Cardiac fibroblast (primary cell): ENCODE measurements around the gene OR2K2.
"Not testable (repeated sequence)": the region's sequence is repeated elsewhere in the genome, so short reads cannot be mapped to it uniquely, and the experiment has no call there.

Source experiments
- DNase-seq, 2 donors: peaks; one replicate each; pipeline versions ENCODE4 v3.0.0 to v3.0.0-alpha.2; 2010; ENCODE audit warnings: low read depth in 2 of 2
- H3K4me3 ChIP-seq, 2 donors: replicated peaks in 1 of 2; 1 replicate in 1 of 2; 2 replicates in 1 of 2; pipeline ENCODE4 v1.5.1; 2011; ENCODE audit warnings: low read depth in 2 of 2, low read length in 2 of 2, mild to moderate bottlenecking in 2 of 2, moderate library complexity in 1 of 2
- TF ChIP-seq, protein P1 (sequence below): IDR thresholded peaks from one replicate; pipeline ENCODE4 v1.5.1; 2011; ENCODE audit warnings: low read depth, mild to moderate bottlenecking, low read length, inconsistent platforms

OR2K2 gene

GRCh38 chr9:111298111-111298510 is 31.9 kb downstream of the OR2K2 start:
- TF ChIP-seq, protein P1, sequence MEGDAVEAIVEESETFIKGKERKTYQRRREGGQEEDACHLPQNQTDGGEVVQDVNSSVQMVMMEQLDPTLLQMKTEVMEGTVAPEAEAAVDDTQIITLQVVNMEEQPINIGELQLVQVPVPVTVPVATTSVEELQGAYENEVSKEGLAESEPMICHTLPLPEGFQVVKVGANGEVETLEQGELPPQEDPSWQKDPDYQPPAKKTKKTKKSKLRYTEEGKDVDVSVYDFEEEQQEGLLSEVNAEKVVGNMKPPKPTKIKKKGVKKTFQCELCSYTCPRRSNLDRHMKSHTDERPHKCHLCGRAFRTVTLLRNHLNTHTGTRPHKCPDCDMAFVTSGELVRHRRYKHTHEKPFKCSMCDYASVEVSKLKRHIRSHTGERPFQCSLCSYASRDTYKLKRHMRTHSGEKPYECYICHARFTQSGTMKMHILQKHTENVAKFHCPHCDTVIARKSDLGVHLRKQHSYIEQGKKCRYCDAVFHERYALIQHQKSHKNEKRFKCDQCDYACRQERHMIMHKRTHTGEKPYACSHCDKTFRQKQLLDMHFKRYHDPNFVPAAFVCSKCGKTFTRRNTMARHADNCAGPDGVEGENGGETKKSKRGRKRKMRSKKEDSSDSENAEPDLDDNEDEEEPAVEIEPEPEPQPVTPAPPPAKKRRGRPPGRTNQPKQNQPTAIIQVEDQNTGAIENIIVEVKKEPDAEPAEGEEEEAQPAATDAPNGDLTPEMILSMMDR: no peak
- DNase-seq: peak in 1 of 2 donors; percentile 21
- no peak overlapping the region for H3K4me3 ChIP-seq

DNA sequence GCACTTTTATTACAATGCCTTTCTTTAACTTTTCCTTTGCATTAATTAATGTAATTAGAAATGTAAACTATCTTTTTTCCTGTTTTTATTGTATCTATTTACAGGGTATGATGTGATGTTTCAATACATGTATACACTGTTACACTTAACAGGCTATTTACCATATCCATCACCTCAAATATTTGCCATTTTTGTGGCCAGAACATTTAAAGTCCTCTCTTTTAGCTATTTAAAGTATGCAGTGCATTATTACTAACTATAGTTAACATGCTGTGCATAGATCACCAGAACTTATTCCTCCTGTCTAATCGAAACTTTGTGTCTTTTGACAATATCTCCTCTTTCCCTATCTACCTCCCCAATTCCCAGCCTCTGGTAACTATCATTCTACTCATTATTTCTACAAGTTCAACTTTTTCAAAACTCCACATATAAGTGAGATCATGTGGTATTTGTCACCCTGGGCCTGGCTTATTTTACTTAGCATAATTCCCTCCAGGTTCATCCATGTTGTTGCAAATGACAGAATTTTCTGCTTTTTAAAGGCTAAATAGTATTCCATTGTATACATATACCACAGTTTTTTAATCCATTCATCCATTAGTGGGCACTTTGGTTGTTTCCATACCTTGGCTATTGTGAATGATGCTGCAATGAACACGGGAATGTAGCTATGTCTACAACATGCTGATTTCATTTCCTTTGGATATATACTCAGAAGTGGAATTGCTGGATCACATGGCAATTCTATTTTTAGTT is 32.8 kb downstream of the OR2K2 start:
- peak in 1 of 2 donors; percentile 28 for DNase-seq
- TF ChIP-seq, protein P1: no peak
- H3K4me3 ChIP-seq: no peak overlapping the region

DNA sequence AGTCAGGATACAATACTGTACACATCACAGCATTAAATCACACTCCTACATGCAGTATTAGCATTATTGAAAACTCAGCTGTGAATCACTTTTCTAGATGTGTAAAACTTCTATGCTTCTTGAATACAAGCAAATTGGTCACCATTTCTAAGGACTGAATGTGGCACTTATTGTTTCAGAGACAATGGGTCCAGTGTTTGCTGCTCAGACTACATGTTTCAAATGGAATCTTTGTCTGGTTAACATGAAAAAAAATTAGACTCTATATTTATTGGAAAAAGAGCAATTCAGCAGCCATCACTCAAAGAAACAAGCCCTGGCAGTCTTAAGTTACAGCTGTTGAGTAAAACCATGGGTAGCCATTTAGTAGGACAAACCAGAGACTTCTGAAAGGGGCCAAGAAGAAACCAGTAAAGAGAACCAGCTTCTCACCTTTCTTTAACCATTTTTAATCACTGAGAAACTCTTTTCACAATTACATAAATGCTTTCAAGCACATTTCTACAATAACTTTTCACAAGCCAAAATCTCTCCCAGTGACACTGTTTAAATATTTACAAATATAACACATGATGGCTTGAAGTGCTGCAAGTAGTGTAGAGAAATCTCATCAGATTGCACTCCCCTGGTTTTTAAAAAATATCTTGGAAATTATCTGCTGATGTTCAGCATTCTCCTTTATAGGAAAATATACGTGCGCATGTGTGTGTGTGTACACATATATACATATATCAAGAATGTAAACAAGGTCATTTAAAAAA is 35.2 kb downstream of the OR2K2 start:
- TF ChIP-seq, protein P1: no peak
- DNase-seq: no peak
- H3K4me3 ChIP-seq: no peak overlapping the region

- DNase-seq: peak; percentile 56 to 75
- TF ChIP-seq, protein P1: no peak
- no peak overlapping the region for H3K4me3 ChIP-seq
Measured at GRCh38 chr9:111287127-111287526, 42.9 kb downstream of the OR2K2 start.

GRCh38 chr9:111284703-111285102 is 45.3 kb downstream of the OR2K2 start:
- no peak overlapping the region for H3K4me3 ChIP-seq
- TF ChIP-seq, protein P1: no peak
- DNase-seq: no peak

- TF ChIP-seq, protein P1: no peak
- no peak overlapping the region for H3K4me3 ChIP-seq
- peak in 1 of 2 donors; percentile 30 for DNase-seq
Measured at GRCh38 chr9:111282845-111283244, 47.2 kb downstream of the OR2K2 start.

- not testable (repeated sequence) for H3K4me3 ChIP-seq, DNase-seq
Measured at GRCh38 chr9:111280795-111281194, 49.2 kb downstream of the OR2K2 start.
